Endothelial cell of umbilical vein (primary cell): ENCODE results near the gene NWD2. TPM values are rescaled to one million over a fixed set of nuclear protein-coding genes. Genes with fewer than 3 reads are reported as not detected.

Experiments used
- BruUV-seq: library from RNA; stranded (reverse); fragments of 400-500 nt; replicated peaks from 2 replicates; lab custom pipeline; 2021; lab: Mats Ljungman, UMichigan
- CTCF ChIA-PET: fragments of 300-600, 350-600 bp; sonication (Branson Sonifier 250); formaldehyde crosslinking; loops from one replicate; lab custom pipeline; 2021; ENCODE audit warnings: antibody characterized with exemption, inconsistent platforms; lab: Charles Lee
- POLR2A ChIA-PET: fragments of 300-600, 350-600 bp; sonication (Branson Sonifier 250); formaldehyde crosslinking; loops from one replicate; lab custom pipeline; 2021; ENCODE audit warnings: antibody characterized with exemption, inconsistent platforms; lab: Charles Lee
- DNase-seq: peaks from one replicate; pipeline ENCODE4 v3.0.0-alpha.2; 2011; ENCODE audit warnings: low read depth, low spot score
- FAIRE-seq: peaks from 2 replicates; lab custom pipeline; 2011; peaks lifted over from hg19 to GRCh38; lab: Jason Lieb, UNC
- H2AFZ ChIP-seq: 2 replicates; pipeline ENCODE4 v1.6.0; 2012; ENCODE audit warnings: low read depth, low read length, control low read depth, inconsistent platforms
- H3K27ac ChIP-seq: 2 replicates; pipeline ENCODE4 v1.5.1; 2011; ENCODE audit warnings: low read depth, mild to moderate bottlenecking, control low read depth, low read length, moderate library complexity; ENCODE audit not compliant: insufficient read depth
- H3K27me3 ChIP-seq, 2 experiments: 2 replicates each; pipeline versions ENCODE4 v1.6.0 to v1.6.1; 2011; ENCODE audit warnings: low read length in 2 of 2, mixed read lengths in 1 of 2; ENCODE audit not compliant: control insufficient read depth in 2 of 2, insufficient read depth in 2 of 2
- H3K36me3 ChIP-seq, 2 experiments: 2 replicates in 1 of 2; 3 replicates in 1 of 2; pipeline ENCODE4 v1.5.1; 2011; ENCODE audit warnings: low read length in 2 of 2, mild to moderate bottlenecking in 1 of 2, moderate library complexity in 1 of 2; ENCODE audit not compliant: control insufficient read depth in 2 of 2, insufficient read depth in 2 of 2; ENCODE audit errors: extremely low read depth in 1 of 2
- H3K4me1 ChIP-seq: 3 replicates; pipeline ENCODE4 v1.5.1; 2011; ENCODE audit warnings: mild to moderate bottlenecking, low read length; ENCODE audit not compliant: control insufficient read depth, insufficient read depth; ENCODE audit errors: extremely low read depth
- H3K4me2 ChIP-seq: 2 replicates; pipeline ENCODE4 v1.6.1; 2011; ENCODE audit warnings: low read length, control low read depth, mixed read lengths; ENCODE audit not compliant: insufficient read depth
- H3K4me3 ChIP-seq, 3 experiments: fragments of 200-600 bp in 1 of 3; sonication (generic), shearing (Covaris generic) in 1 of 3; replicated peaks in 1 of 3; 2 replicates each; pipeline ENCODE4 v1.5.1; 2011 to 2016; ENCODE audit warnings: control low read depth in 3 of 3, low read length in 3 of 3, mild to moderate bottlenecking in 2 of 3, inconsistent platforms in 1 of 3, low read depth in 1 of 3, moderate library complexity in 1 of 3; ENCODE audit not compliant: insufficient read depth in 1 of 3
- H3K79me2 ChIP-seq: 2 replicates; pipeline ENCODE4 v1.6.0; 2012; ENCODE audit warnings: low read length, inconsistent platforms; ENCODE audit not compliant: control insufficient read depth, insufficient read depth
- H3K9ac ChIP-seq: replicated peaks from 2 replicates; pipeline ENCODE3; 2011; ENCODE audit warnings: low read length, control low read depth; ENCODE audit not compliant: insufficient read depth; ENCODE audit errors: extremely low read depth
- H3K9me1 ChIP-seq: replicated peaks from 3 replicates; pipeline ENCODE4 v1.6.0; 2011; ENCODE audit warnings: mild to moderate bottlenecking, low read length; ENCODE audit not compliant: control insufficient read depth, insufficient read depth; ENCODE audit errors: extremely low read depth
- H3K9me3 ChIP-seq: replicated peaks from 2 replicates; pipeline ENCODE4 v1.5.1; 2012; ENCODE audit warnings: low read length, inconsistent platforms; ENCODE audit not compliant: control insufficient read depth, insufficient read depth
- H4K20me1 ChIP-seq: replicated peaks from 2 replicates; pipeline ENCODE3; 2011; ENCODE audit warnings: mild to moderate bottlenecking, low read length; ENCODE audit not compliant: control insufficient read depth, insufficient read depth; ENCODE audit errors: extremely low read depth
- CTCF ChIP-seq, 2 donors: IDR thresholded peaks; 1 replicate in 1 of 2; 2 replicates in 1 of 2; pipeline ENCODE4 v1.5.1; 2011; ENCODE audit warnings: low read length in 2 of 2, mild to moderate bottlenecking in 2 of 2, moderate library complexity in 2 of 2, control low read depth in 1 of 2, inconsistent platforms in 1 of 2, low read depth in 1 of 2; ENCODE audit not compliant: insufficient read depth in 1 of 2; ENCODE audit errors: extremely low read depth in 1 of 2
- EZH2 ChIP-seq: IDR thresholded peaks from 2 replicates; pipeline ENCODE4 v1.6.1; 2012; ENCODE audit warnings: borderline replicate concordance, low read depth, mild to moderate bottlenecking, moderate library complexity, low read length, inconsistent platforms; ENCODE audit not compliant: severe bottlenecking
- FOS ChIP-seq: IDR thresholded peaks from 2 replicates; pipeline ENCODE4 v1.6.1; 2011; ENCODE audit warnings: mild to moderate bottlenecking, low read length, moderate library complexity, borderline replicate concordance; ENCODE audit not compliant: insufficient read depth
- GATA2 ChIP-seq: IDR thresholded peaks from 2 replicates; pipeline ENCODE4 v1.7.0; 2011; ENCODE audit warnings: low read depth, mild to moderate bottlenecking, moderate library complexity, mixed read lengths, low read length; ENCODE audit not compliant: insufficient read length, insufficient read depth
- JUN ChIP-seq: IDR thresholded peaks from 2 replicates; pipeline ENCODE4 v1.6.1; 2011; ENCODE audit warnings: borderline replicate concordance, low read depth; ENCODE audit not compliant: insufficient read length, insufficient read depth
- MAX ChIP-seq: IDR thresholded peaks from 2 replicates; pipeline ENCODE4 v1.6.1; 2011; ENCODE audit not compliant: insufficient read depth, insufficient read length
- MYC ChIP-seq: IDR thresholded peaks from one replicate; pipeline ENCODE4 v1.6.1; 2011; ENCODE audit warnings: mild to moderate bottlenecking, low read depth, low read length
- POLR2A ChIP-seq: IDR thresholded peaks from 2 replicates; pipeline ENCODE4 v1.6.1; 2012; ENCODE audit warnings: low read depth, mild to moderate bottlenecking, control low read depth, low read length
- POLR2AphosphoS5 ChIP-seq: IDR thresholded peaks from 2 replicates; pipeline ENCODE4 v1.6.1; 2012; ENCODE audit warnings: low read depth, mild to moderate bottlenecking, control low read depth, low read length, moderate library complexity; ENCODE audit not compliant: insufficient read depth
- dilution Hi-C: fragments of 300-500 bp; cut with MboI; formaldehyde crosslinking; loops from one replicate; pipeline ENCODE4 v1.15.0; 2019; ENCODE audit warnings: low sequenced_read_pairs; ENCODE audit not compliant: extremely low pct_ligation_motif_present
- intact Hi-C: fragments of 100-400 bp; cut with micrococcal nuclease; formaldehyde crosslinking; loops from one replicate; pipeline ENCODE4 v1.10.0; 2022
- polyA plus RNA-seq, 4 experiments: library from polyadenylated mRNA; depleted of rRNA in 3 of 4; stranded (reverse) in 3 of 4; unstranded in 1 of 4; fragments of >200 nt; gene quantifications; 2 replicates each; pipeline versions ENCODE4 v1.2.1 to v1.2.3, GENCODE V29; 2011 to 2012; ENCODE audit warnings: missing spikeins in 1 of 4
- total RNA-seq: library from RNA; stranded (reverse); gene quantifications from 2 replicates; pipeline ENCODE4 v1.2.3, GENCODE V29; 2021

The NWD2 gene
- total and polyA plus RNA-seq, 2 donors (not counting 3 experiments of a cell fraction or from before 2014, with no cell fraction given), result not detected

- no peaks in the 10 kb centered on the region for H3K27me3 ChIP-seq
- no peak for TF ChIP-seq EZH2
- TF ChIP-seq POLR2AphosphoS5, result no peak
- no peak for TF ChIP-seq POLR2A
- no peak for TF ChIP-seq MAX
- TF ChIP-seq JUN, result no peak
- no peak for TF ChIP-seq GATA2
- TF ChIP-seq CTCF (IDR thresholded peaks at IDR 0.05; ENCODE audit: extremely low read depth in 1 of 2, insufficient read depth in 1 of 2, low read depth in 1 of 2, low read length in 2 of 2), result no peak
- TF ChIP-seq MYC, result no peak
- TF ChIP-seq FOS, result no peak
- no peak overlapping the region for H3K9ac ChIP-seq
- DNase-seq (no peak), FAIRE-seq (no peak)
- dilution Hi-C loops, result no loop called here
- H3K4me3 ChIP-seq, result no peak overlapping the region
- CTCF ChIA-PET, result no interaction called here
- H3K9me1 ChIP-seq, result no peaks in the 10 kb centered on the region
- no peaks in the 10 kb centered on the region for H4K20me1 ChIP-seq
- H3K4me2 ChIP-seq, result no peak overlapping the region
- POLR2A ChIA-PET, result no interaction called here
- no peaks in the 10 kb centered on the region for H3K4me1 ChIP-seq
- H3K79me2 ChIP-seq, result no peaks in the 10 kb centered on the region
- H3K9me3 ChIP-seq, result no peaks in the 10 kb centered on the region
- H3K36me3 ChIP-seq, result no peaks in the 10 kb centered on the region
- H2AFZ ChIP-seq, result no peak overlapping the region
- intact Hi-C loops, result no loop called here
- BruUV-seq, result no TSS peak
- no peak overlapping the region for H3K27ac ChIP-seq
Observed at GRCh38 chr4:37482236-37482913, 237.8 kb downstream of the NWD2 start.
